Osteocyte (in vitro differentiated cells): ENCODE measurements around the gene GTPBP8. TPM values are rescaled to one million over a fixed set of nuclear protein-coding genes. Genes with fewer than 3 reads are reported as not detected.

Experiments
- DNase-seq: peaks from one replicate; pipeline ENCODE4 v3.0.0; 2021; ENCODE audit warnings: mixed read lengths; ENCODE audit not compliant: unreplicated experiment; ENCODE audit errors: extremely low spot score
- H3K27ac Mint-ChIP-seq: one replicate; pipeline ENCODE4 v1.8.0; 2021; ENCODE audit warnings: mild to moderate bottlenecking, mixed read lengths; ENCODE audit not compliant: unreplicated experiment
- H3K27me3 Mint-ChIP-seq: one replicate; pipeline ENCODE4 v1.8.0; 2021; ENCODE audit warnings: mixed read lengths; ENCODE audit not compliant: unreplicated experiment
- H3K36me3 Mint-ChIP-seq: one replicate; pipeline ENCODE4 v1.8.0; 2021; ENCODE audit warnings: mixed read lengths; ENCODE audit not compliant: unreplicated experiment
- H3K4me1 Mint-ChIP-seq: one replicate; pipeline ENCODE4 v1.8.0; 2021; ENCODE audit warnings: mixed read lengths; ENCODE audit not compliant: unreplicated experiment
- H3K4me3 Mint-ChIP-seq: one replicate; pipeline ENCODE4 v1.8.0; 2021; ENCODE audit warnings: mild to moderate bottlenecking, moderate library complexity, mixed read lengths; ENCODE audit not compliant: unreplicated experiment
- H3K9me3 Mint-ChIP-seq: one replicate; pipeline ENCODE4 v1.8.0; 2021; ENCODE audit warnings: mixed read lengths; ENCODE audit not compliant: unreplicated experiment
- long read RNA-seq: library from polyadenylated mRNA; unstranded; transcript quantifications from one replicate; pipeline ENCODE4 v2.0.0, GENCODE V29; 2021
- total RNA-seq: library from RNA; stranded (reverse); gene quantifications from 2 replicates; pipeline ENCODE4 v1.2.1, GENCODE V29; 2021
- TF ChIP-seq, protein P1 (sequence below): fragments of 200-600 bp; sonication (generic); IDR thresholded peaks from 2 replicates; pipeline ENCODE4 v1.5.0; 2021; ENCODE audit warnings: antibody characterized with exemption, mild to moderate bottlenecking, moderate library complexity

The GTPBP8 gene
- total RNA-seq, result 18.2 and 19.9 TPM in 2 replicates
- long read RNA-seq, transcript GTPBP8-202 (5 exons, 1,787 nt), result minor isoform, 6 of 61 reads
- long read RNA-seq, transcript GTPBP8-207 (5 exons, 715 nt), result minor isoform, 5 of 61 reads
- long read RNA-seq, transcript GTPBP8-203 (6 exons, 1,360 nt), result major isoform, 38 of 61 reads
- long read RNA-seq, partial matches to known transcripts, result 2 of 61 reads
- long read RNA-seq, other reads (novel, unspliced or antisense), result 8 of 61 reads

DNA sequence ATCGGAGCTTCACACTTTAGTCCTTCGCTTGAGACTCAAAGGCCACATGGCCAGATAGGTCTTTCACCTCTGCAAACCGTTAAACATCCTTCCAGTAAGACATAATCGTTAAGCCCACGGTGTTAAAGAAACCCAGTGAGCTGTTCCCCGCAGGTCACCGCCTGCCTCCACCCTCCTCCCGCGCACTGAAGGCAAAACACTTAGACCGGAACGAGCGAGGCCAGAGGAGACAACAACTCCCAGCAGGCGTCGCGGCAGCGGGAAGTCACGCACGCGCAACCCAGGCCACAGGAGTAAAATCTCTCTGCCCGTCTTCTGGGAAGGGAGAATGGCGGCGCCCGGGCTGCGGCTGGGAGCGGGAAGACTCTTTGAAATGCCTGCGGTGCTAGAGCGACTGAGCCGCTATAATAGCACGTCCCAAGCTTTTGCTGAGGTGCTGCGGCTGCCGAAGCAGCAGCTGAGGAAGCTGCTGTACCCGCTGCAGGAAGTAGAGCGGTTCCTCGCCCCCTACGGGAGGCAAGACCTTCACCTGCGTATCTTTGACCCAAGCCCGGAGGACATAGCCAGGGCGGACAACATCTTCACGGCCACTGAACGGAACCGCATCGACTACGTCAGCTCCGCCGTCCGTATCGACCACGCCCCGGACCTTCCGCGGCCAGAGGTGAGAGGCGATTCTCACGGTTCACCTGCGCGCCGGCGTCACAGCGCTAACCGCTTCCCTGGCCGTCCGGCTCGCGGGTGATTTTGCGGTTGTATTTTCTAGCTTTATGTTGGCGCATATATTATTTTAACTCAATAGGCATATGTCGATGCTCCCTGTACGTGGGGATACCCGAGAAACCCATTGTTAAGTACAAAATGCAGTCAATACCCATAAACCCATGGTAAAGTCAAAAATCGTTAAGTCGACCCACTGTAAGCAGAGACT lies at the start of gene GTPBP8:
TSS of gene GTPBP8 (plus strand) at position 313 of the 931 bp plus-strand sequence. CDS start at position 329, 16 bp downstream.
- H3K9me3 Mint-ChIP-seq, result no peaks in the 10 kb centered on the region
- H3K27ac Mint-ChIP-seq, result peak within 1 kb of the TSS; percentile 96

DNA sequence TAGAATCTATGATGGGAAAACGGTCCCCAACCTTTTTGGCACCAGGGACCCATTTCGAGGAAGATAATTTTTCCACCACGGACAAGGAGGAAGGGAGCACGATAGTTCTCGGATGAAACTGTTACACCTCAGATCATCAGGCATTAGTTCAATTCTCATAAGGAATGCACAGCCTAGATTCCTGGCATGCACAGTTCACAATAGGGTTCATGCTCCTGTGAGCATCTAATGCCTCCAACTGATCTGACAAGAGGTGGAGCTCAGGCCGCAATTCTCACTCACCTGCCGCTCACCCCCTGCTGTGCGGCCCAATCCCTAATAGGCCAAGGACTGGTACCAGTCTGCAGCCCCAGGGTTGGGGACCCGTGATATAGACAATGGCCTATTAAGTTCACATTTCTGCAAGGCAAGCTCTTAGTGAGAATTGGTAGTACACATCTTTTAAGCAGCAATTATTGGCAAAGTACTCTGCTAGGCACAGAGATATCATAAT lies 42.4 kb upstream of the GTPBP8 start:
- TF ChIP-seq, protein P1, sequence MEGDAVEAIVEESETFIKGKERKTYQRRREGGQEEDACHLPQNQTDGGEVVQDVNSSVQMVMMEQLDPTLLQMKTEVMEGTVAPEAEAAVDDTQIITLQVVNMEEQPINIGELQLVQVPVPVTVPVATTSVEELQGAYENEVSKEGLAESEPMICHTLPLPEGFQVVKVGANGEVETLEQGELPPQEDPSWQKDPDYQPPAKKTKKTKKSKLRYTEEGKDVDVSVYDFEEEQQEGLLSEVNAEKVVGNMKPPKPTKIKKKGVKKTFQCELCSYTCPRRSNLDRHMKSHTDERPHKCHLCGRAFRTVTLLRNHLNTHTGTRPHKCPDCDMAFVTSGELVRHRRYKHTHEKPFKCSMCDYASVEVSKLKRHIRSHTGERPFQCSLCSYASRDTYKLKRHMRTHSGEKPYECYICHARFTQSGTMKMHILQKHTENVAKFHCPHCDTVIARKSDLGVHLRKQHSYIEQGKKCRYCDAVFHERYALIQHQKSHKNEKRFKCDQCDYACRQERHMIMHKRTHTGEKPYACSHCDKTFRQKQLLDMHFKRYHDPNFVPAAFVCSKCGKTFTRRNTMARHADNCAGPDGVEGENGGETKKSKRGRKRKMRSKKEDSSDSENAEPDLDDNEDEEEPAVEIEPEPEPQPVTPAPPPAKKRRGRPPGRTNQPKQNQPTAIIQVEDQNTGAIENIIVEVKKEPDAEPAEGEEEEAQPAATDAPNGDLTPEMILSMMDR, result no peak
- peaks cover 54% of the 10 kb centered on the region for H3K27me3 Mint-ChIP-seq
- no peaks in the 10 kb centered on the region for H3K4me1 Mint-ChIP-seq
- DNase-seq, result no peak
- no peak overlapping the region for H3K4me3 Mint-ChIP-seq
- H3K36me3 Mint-ChIP-seq, result no peaks in the 10 kb centered on the region
- H3K9me3 Mint-ChIP-seq, result peaks cover 10% of the 10 kb centered on the region
- H3K27ac Mint-ChIP-seq, result no peak overlapping the region

More for the DNA sequence above, at the start of gene GTPBP8:
- Mint-ChIP-seq H3K4me1 (peaks cover 29% of the 10 kb centered on the region), H3K4me3 (peak within 1 kb of the TSS; percentile 91), H3K27me3 (peaks cover 4% of the 10 kb centered on the region), H3K36me3 (peaks cover 12% of the 10 kb centered on the region)
- TF ChIP-seq, protein P1, result peak; percentile 15
- DNase-seq, result peak; percentile 95

DNA sequence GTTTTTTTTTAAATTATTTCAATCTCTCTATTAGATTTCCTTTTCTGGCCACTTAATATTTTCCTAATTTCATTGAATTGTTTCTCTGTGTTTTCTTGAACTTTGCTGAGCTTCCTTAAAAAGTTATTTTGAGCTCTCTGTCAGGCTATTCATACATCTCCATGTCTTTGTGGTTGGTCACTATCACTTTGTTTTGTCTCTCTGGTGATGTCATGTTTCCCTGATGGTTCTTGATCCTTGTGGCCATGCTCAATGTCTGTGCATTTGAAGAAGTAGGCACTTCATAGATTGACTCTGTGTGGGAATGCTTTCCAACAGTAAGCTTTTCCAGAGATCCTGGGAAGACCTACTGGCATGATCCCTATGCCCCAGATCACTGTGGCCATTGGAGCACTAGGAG lies 34.4 kb upstream of the GTPBP8 start:
- no peak overlapping the region for H3K4me3 Mint-ChIP-seq
- TF ChIP-seq, protein P1, result no peak
- DNase-seq, result no peak
- no peaks in the 10 kb centered on the region for H3K4me1 Mint-ChIP-seq
- H3K27me3 Mint-ChIP-seq, result peaks cover 49% of the 10 kb centered on the region
- no peak overlapping the region for H3K27ac Mint-ChIP-seq
- peaks cover 12% of the 10 kb centered on the region for H3K9me3 Mint-ChIP-seq
- H3K36me3 Mint-ChIP-seq, result no peaks in the 10 kb centered on the region

DNA sequence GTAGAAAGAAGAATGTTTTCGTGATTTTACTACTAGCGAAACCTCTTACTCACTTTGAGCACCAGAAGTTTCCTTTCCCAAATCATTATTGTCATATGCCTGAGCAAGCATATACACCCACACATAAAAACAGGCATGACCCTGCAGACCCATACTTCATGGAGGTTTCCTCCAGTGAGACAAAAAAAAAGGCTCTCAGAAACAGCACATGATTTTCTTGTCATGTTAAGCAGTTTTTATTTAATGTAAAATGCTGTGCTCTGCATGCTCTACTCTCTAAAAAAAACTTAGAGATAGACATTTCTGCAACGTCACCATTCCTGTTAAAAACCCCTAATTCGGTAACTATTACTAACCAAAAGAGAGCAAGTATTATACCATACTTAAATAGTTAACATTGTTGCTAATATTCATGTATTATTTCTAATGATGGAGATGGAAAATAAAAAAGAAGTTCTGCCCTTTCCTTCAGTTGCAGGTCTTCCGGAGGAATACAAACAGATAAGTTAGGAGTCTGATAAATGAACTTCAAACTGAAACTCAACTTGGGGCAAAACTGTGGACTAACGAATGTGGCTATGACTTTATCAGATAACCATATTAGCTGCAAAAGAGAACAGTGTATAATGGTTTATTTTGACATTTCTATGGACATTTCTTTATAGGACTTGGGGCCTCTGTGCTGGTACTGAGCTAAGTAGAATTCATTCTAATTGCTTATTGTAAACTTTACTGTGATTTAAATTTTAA lies 31.8 kb upstream of the GTPBP8 start:
- DNase-seq, result no peak
- Mint-ChIP-seq H3K9me3 (peaks cover 12% of the 10 kb centered on the region), H3K27ac (no peak overlapping the region), H3K4me3 (no peak overlapping the region), H3K4me1 (no peaks in the 10 kb centered on the region), H3K27me3 (peaks cover 49% of the 10 kb centered on the region), H3K36me3 (no peaks in the 10 kb centered on the region)
- TF ChIP-seq, protein P1, result no peak
